Measurements from ENCODE around the gene RNU6-1.

GRCh38 chr15:67794832-67795574 is 44.8 kb downstream of the RNU6-1 start:
- TF ChIP-seq POLR2A (IDR thresholded peaks at IDR 0.05) (no peak), CTCF (IDR thresholded peaks at IDR 0.05) (no peak)
